PC-3 (cell line): ENCODE data around the gene CACNA1D.

Source experiments
- EZH2 ChIP-seq: fragments of 300-600 bp; sonication (generic); IDR thresholded peaks from one replicate; pipeline ENCODE4 v1.6.1; 2017; ENCODE audit warnings: antibody characterized with exemption, mild to moderate bottlenecking, low read length; ENCODE audit not compliant: unreplicated experiment
- EZH2phosphoT487 ChIP-seq: fragments of 300-600 bp; sonication (generic); IDR thresholded peaks from 2 replicates; pipeline ENCODE4 v1.6.1; 2018; ENCODE audit warnings: mild to moderate bottlenecking, antibody characterized with exemption, low read length, borderline replicate concordance
- TF ChIP-seq, protein P1 (sequence below): fragments of 300-600 bp; sonication (generic); conservative IDR thresholded peaks from 2 replicates; pipeline ENCODE4 v1.5.1; 2017; ENCODE audit warnings: antibody characterized with exemption, low read depth, mild to moderate bottlenecking, low read length

DNA sequence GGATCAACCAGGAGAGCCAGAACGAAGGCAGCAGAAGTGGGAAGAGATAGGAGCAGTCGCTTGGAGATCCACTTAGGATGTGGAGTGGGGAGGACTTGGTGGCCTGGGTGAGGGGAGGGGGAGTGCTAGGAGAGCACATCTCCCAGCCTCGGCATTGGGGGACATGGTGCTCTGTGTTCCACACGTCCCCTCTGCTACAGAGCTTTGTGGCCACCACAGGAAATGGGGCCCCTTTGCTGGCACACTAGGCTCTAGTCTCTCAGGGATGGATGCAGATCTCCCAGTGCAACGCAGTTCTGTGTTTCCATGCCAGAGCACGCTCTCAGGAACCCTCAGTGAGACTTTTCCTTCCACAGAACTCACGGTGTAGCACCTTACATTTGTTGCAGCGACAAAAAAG is 283.1 kb downstream of the CACNA1D start:
- TF ChIP-seq, protein P1, sequence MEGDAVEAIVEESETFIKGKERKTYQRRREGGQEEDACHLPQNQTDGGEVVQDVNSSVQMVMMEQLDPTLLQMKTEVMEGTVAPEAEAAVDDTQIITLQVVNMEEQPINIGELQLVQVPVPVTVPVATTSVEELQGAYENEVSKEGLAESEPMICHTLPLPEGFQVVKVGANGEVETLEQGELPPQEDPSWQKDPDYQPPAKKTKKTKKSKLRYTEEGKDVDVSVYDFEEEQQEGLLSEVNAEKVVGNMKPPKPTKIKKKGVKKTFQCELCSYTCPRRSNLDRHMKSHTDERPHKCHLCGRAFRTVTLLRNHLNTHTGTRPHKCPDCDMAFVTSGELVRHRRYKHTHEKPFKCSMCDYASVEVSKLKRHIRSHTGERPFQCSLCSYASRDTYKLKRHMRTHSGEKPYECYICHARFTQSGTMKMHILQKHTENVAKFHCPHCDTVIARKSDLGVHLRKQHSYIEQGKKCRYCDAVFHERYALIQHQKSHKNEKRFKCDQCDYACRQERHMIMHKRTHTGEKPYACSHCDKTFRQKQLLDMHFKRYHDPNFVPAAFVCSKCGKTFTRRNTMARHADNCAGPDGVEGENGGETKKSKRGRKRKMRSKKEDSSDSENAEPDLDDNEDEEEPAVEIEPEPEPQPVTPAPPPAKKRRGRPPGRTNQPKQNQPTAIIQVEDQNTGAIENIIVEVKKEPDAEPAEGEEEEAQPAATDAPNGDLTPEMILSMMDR = no peak
- TF ChIP-seq EZH2phosphoT487 (no peak), EZH2 (no peak)
